Prostate gland (tissue), 2 donors: ENCODE results near the gene WDR20.

Source experiments
- POLR2A ChIP-seq: fragments of 450-650 bp; IDR thresholded peaks from one replicate; pipeline ENCODE4 v1.6.1; 2016; ENCODE audit warnings: antibody characterized with exemption, mild to moderate bottlenecking
- POLR2AphosphoS5 ChIP-seq: sonication (generic); formaldehyde crosslinking; IDR thresholded peaks from one replicate; pipeline ENCODE4 v1.6.1; 2017; ENCODE audit warnings: antibody characterized with exemption
- TF ChIP-seq, protein P1 (sequence below), 4 experiments: fragments of 200-600 bp in 2 of 4; fragments of 450-650 bp in 2 of 4; sonication (generic) in 2 of 4; IDR thresholded peaks; 1 replicate in 3 of 4; 2 replicates in 1 of 4; pipeline ENCODE4 v1.5.1; 2016 to 2019; ENCODE audit warnings: antibody characterized with exemption in 4 of 4, mild to moderate bottlenecking in 2 of 4, moderate library complexity in 2 of 4

DNA sequence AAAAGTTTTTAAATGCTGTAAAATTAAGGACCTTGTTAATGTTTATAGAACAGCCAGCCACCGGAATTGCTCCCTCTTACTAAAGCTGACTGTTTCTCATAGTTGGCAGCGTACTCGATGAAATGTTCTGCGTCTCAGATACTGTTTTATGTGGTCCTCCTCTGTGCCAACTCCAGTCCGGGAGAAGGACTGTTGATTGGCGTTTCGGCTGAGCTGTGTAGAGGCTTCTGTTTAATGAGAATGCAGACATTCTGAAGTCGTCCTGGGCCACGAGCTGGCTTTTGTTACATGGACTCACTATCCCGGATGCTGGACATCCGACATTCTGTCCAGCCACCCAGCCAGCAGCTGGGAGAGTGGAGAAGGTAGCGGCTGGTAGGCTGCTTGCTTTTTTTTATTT, 75.4 kb downstream of the WDR20 start:
- TF ChIP-seq, protein P1, sequence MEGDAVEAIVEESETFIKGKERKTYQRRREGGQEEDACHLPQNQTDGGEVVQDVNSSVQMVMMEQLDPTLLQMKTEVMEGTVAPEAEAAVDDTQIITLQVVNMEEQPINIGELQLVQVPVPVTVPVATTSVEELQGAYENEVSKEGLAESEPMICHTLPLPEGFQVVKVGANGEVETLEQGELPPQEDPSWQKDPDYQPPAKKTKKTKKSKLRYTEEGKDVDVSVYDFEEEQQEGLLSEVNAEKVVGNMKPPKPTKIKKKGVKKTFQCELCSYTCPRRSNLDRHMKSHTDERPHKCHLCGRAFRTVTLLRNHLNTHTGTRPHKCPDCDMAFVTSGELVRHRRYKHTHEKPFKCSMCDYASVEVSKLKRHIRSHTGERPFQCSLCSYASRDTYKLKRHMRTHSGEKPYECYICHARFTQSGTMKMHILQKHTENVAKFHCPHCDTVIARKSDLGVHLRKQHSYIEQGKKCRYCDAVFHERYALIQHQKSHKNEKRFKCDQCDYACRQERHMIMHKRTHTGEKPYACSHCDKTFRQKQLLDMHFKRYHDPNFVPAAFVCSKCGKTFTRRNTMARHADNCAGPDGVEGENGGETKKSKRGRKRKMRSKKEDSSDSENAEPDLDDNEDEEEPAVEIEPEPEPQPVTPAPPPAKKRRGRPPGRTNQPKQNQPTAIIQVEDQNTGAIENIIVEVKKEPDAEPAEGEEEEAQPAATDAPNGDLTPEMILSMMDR (IDR thresholded peaks at IDR 0.05) = no peak
- TF ChIP-seq POLR2AphosphoS5 = peak; percentile 75
- no peak for TF ChIP-seq POLR2A
